Endothelial cell (in vitro differentiated cells): ENCODE data around the gene SPG7. TPM values are rescaled to one million over a fixed set of nuclear protein-coding genes. Genes with fewer than 3 reads are reported as not detected.

Source experiments
- DNase-seq: peaks from one replicate; pipeline ENCODE4 v3.0.0; 2021; ENCODE audit warnings: low spot score
- H3K27ac Mint-ChIP-seq: one replicate; pipeline ENCODE4 v1.8.0; 2021; ENCODE audit warnings: mixed read lengths, inconsistent platforms; ENCODE audit not compliant: unreplicated experiment
- H3K27me3 Mint-ChIP-seq: one replicate; pipeline ENCODE4 v1.8.0; 2021; ENCODE audit warnings: mild to moderate bottlenecking, moderate library complexity, mixed read lengths, inconsistent platforms; ENCODE audit not compliant: unreplicated experiment
- H3K36me3 Mint-ChIP-seq: one replicate; pipeline ENCODE4 v1.8.0; 2021; ENCODE audit warnings: mild to moderate bottlenecking, low read depth, mixed read lengths, inconsistent platforms; ENCODE audit not compliant: unreplicated experiment
- H3K4me1 Mint-ChIP-seq: one replicate; pipeline ENCODE4 v1.8.0; 2021; ENCODE audit warnings: mild to moderate bottlenecking, mixed read lengths, inconsistent platforms; ENCODE audit not compliant: unreplicated experiment
- H3K4me3 Mint-ChIP-seq: one replicate; pipeline ENCODE4 v1.8.0; 2021; ENCODE audit warnings: mild to moderate bottlenecking, mixed read lengths, inconsistent platforms; ENCODE audit not compliant: unreplicated experiment
- H3K9me3 Mint-ChIP-seq: one replicate; pipeline ENCODE4 v1.8.0; 2021; ENCODE audit warnings: mixed read lengths, inconsistent platforms; ENCODE audit not compliant: unreplicated experiment
- total RNA-seq: library from RNA; stranded (reverse); fragmentation: NEBNext Ultra II Directional; extraction: Animal tissue kit (Norgen Biotek cat#: 25700); gene quantifications from one replicate; pipeline ENCODE4 v1.2.1, GENCODE V29; 2021; ENCODE audit not compliant: unreplicated experiment
- TF ChIP-seq, protein P1 (sequence below): fragments of 200-600 bp; sonication (generic); IDR thresholded peaks from one replicate; pipeline ENCODE4 v1.5.0; 2021; ENCODE audit warnings: antibody characterized with exemption; ENCODE audit not compliant: unreplicated experiment

The SPG7 gene
- total RNA-seq, 1 donor from 2014 or later: 207 TPM

DNA sequence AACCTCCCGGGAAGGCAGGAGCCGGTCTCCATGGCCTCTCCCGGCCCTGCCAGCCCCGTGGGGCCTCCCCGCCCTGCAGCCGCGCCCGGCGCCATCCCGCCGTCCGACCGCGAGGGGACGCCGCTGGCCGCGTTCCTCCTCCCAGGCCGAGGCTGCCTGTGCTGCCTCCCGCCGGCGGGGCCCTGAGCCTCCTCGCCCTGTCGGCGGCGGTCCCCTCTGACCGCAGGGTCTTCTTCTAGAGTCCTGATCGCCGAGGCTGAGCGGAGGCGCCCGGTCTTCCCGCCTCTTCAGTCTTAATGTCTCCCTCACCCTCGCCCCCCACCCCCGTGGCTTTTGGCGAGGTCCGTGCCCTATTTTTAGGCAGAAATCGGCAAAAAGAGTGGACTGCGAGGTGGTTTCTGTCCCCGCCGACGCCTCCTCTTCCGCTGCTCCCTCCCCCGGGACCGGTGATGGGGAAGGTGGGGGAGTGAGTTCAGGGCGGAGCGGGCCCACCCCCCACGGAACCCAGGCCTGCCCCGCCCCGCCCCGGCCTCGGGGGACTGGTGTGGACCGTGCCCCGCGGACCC is 66.6 kb downstream of the SPG7 start:
- Mint-ChIP-seq H3K4me3 (no peak overlapping the region), H3K27ac (no peak overlapping the region), H3K27me3 (peaks cover 12% of the 10 kb centered on the region), H3K9me3 (no peaks in the 10 kb centered on the region), H3K36me3 (no peaks in the 10 kb centered on the region), H3K4me1 (peaks cover 21% of the 10 kb centered on the region)
- TF ChIP-seq, protein P1, sequence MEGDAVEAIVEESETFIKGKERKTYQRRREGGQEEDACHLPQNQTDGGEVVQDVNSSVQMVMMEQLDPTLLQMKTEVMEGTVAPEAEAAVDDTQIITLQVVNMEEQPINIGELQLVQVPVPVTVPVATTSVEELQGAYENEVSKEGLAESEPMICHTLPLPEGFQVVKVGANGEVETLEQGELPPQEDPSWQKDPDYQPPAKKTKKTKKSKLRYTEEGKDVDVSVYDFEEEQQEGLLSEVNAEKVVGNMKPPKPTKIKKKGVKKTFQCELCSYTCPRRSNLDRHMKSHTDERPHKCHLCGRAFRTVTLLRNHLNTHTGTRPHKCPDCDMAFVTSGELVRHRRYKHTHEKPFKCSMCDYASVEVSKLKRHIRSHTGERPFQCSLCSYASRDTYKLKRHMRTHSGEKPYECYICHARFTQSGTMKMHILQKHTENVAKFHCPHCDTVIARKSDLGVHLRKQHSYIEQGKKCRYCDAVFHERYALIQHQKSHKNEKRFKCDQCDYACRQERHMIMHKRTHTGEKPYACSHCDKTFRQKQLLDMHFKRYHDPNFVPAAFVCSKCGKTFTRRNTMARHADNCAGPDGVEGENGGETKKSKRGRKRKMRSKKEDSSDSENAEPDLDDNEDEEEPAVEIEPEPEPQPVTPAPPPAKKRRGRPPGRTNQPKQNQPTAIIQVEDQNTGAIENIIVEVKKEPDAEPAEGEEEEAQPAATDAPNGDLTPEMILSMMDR: peak; percentile 63
- peak; percentile 93 for DNase-seq

DNA sequence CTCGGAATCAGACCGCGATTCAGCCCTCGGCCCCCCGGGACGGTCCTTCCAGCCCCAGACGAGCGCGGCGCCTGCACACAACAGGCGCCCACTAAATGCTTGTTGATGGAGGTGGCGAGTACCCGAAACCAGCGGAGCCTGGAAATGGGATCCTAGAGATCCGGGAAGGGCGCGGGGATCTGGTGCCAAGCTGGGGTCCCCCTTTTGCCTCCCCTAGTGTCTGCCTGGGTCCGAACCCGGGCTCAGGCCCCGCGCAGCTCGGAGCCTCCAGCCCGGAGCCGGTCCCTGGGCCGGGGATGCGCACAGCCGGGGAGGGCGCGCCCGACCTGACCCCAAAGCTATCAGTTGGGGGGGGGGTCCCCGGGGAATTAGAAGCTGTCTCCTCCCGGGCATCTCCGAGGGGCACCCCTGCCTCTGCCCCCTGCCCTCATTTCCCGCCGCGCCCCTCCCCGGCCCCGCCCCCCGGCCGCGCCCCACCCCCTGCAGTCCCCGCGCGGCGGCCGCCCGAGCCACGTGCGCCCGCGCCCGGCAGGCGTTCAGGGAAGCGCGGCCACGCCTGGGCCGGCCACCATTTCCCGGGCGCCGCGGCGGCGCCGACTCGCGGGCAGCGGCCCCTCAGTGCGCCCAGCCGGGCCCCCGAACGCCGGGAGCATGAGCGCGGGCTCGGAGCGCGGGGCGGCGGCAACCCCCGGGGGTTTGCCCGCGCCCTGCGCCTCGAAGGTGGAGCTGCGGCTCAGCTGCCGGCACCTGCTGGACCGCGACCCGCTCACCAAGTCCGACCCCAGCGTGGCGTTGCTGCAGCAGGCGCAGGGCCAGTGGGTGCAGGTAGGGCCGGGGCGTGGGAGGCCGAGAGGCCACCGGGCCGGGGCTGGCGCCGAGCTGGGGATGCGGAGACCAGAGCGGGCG is 67.3 kb downstream of the SPG7 start, which contains the start of gene CPNE7:
Gene CPNE7 (plus strand): TSS at position 512 of the 906 bp plus-strand sequence. CDS start 140 bp downstream, at position 652.
- TF ChIP-seq, protein P1: no peak
- H3K27me3 Mint-ChIP-seq: peaks cover 12% of the 10 kb centered on the region
- H3K4me3 Mint-ChIP-seq: no peak within 1 kb of the TSS
- no peak for DNase-seq
- no peak within 1 kb of the TSS for H3K27ac Mint-ChIP-seq
- H3K9me3 Mint-ChIP-seq: no peaks in the 10 kb centered on the region
- peaks cover 21% of the 10 kb centered on the region for H3K4me1 Mint-ChIP-seq
- H3K36me3 Mint-ChIP-seq: no peaks in the 10 kb centered on the region

DNA sequence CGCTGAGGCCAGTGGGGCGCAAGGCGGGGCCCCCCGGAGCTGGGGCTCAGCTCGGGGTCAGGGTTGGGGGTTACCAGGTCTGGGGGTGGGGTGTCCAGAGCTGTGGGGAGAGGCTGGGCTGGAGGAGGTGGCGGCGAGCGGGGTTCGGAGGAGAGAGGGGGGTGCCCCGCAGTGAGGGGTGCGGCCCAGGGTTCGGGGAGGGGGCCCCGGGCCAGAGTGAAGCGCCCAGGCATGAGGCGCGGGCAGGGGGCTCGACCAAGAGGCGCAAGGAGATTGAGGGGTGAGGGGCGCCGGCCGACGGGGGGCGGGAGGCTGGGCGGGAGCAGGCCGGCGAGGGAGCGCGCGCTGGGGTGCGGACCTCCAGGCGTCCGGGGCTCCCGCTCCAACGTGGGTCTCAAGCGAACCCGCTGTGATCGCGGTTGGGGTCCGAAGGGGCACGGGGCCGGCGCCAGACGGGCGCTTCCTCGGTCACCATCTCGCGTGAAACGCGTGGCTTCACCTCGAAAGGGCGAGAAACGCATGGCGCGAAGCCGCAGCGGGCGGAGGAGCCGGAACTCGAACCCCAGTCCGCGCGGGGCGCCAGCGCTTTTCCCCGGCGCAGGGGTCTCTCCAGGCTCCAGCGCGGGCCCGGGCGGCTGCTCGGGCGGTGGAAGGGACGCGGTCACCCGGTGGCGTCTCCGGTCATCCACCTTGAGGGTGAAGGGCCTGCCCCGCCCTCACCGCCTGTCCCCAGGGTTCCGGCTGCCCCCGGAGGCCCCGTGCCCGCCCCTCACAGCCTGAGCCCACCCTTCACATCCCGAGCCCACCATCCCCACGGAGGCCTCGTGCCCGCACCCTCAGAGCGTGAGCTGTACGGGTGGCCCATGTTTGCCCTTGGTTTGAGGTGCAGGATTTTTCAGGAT is 68.2 kb downstream of the SPG7 start:
- H3K9me3 Mint-ChIP-seq: no peaks in the 10 kb centered on the region
- no peak overlapping the region for H3K27ac Mint-ChIP-seq
- DNase-seq: no peak
- TF ChIP-seq, protein P1: no peak
- H3K36me3 Mint-ChIP-seq: no peaks in the 10 kb centered on the region
- peaks cover 21% of the 10 kb centered on the region for H3K4me1 Mint-ChIP-seq
- H3K4me3 Mint-ChIP-seq: no peak overlapping the region
- peaks cover 12% of the 10 kb centered on the region for H3K27me3 Mint-ChIP-seq

DNA sequence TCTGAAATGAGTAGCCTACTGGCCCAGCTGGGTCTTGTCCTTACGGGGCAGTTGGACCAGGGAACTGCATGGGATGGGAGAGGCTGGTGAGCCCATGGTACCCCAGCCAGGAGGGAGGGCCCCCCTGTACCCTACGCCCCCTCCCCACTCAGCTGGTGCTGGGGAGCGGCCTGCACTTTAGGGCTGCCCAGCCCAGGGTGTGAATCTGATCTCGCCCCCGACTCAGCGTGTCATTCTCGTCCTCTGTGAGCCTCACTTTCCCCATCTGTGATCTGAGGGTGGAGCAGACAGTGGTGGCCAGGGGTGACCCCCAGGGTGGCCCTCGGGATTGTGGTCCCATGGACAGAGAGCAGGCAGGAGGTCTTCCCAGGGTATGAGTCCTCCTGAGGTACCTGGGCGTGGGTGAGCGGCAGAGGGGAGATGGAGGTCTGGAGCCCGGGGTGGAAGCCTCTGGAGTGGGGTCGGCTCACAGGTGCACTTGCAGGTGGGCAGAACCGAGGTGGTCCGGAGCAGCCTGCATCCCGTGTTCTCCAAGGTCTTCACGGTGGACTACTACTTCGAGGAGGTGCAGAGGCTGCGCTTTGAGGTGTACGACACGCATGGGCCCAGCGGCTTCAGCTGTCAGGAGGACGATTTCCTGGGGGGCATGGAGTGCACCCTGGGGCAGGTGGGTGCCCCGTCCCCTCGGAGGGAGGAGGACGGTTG is 69.0 kb downstream of the SPG7 start:
- Mint-ChIP-seq H3K27ac (no peak overlapping the region), H3K36me3 (no peaks in the 10 kb centered on the region), H3K4me3 (no peak overlapping the region)

More for the DNA sequence above, 69.0 kb downstream of the SPG7 start:
- TF ChIP-seq, protein P1: no peak
- Mint-ChIP-seq H3K4me1 (peaks cover 15% of the 10 kb centered on the region), H3K27me3 (peaks cover 12% of the 10 kb centered on the region), H3K9me3 (no peaks in the 10 kb centered on the region)
- no peak for DNase-seq
